ENCODE measurements around the gene DHX9. TPM values are rescaled to one million over a fixed set of nuclear protein-coding genes. Genes with fewer than 3 reads are reported as not detected.

DHX9 gene
- total RNA-seq, 1 experiment from 2014 or later, result 263 TPM

DNA sequence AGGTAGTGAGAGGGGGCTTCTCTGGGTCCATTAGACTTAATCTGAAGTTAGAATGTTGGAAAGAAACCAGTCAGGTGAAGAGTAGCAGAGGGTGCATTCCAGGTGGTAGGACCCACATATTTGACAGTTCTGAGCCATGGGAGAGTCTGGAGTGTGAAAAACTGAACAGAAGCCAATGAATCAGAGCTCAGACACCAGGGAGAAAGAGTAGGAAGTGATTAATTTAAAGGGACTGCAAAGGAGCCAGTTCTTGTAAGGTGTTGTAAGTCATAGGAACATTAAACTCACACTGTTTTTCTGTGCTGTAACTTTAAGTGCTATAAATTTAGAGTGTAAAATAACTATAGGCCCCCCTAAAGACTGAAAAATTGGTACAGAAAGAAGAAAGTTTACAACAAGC lies 5.9 kb upstream of the DHX9 start:
- CTCF ChIA-PET, result no interaction called here
- Mint-ChIP-seq H3K27me3 (ENCODE audit: unreplicated experiment) (no peaks in the 10 kb centered on the region), H3K36me3 (ENCODE audit: insufficient read depth, unreplicated experiment) (no peaks in the 10 kb centered on the region), H3K27ac (ENCODE audit: unreplicated experiment) (no peak overlapping the region), H3K4me1 (ENCODE audit: low read depth, unreplicated experiment) (peaks cover 4% of the 10 kb centered on the region), H3K9me3 (ENCODE audit: low read depth, unreplicated experiment) (no peaks in the 10 kb centered on the region), H3K4me3 (ENCODE audit: low read depth, unreplicated experiment) (no peak overlapping the region)
- intact Hi-C loops (cut with micrococcal nuclease; ENCODE audit: unreplicated experiment), result no loop called here
- TF ChIP-seq, protein P1, sequence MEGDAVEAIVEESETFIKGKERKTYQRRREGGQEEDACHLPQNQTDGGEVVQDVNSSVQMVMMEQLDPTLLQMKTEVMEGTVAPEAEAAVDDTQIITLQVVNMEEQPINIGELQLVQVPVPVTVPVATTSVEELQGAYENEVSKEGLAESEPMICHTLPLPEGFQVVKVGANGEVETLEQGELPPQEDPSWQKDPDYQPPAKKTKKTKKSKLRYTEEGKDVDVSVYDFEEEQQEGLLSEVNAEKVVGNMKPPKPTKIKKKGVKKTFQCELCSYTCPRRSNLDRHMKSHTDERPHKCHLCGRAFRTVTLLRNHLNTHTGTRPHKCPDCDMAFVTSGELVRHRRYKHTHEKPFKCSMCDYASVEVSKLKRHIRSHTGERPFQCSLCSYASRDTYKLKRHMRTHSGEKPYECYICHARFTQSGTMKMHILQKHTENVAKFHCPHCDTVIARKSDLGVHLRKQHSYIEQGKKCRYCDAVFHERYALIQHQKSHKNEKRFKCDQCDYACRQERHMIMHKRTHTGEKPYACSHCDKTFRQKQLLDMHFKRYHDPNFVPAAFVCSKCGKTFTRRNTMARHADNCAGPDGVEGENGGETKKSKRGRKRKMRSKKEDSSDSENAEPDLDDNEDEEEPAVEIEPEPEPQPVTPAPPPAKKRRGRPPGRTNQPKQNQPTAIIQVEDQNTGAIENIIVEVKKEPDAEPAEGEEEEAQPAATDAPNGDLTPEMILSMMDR (IDR thresholded peaks at IDR 0.05; ENCODE audit: unreplicated experiment), result no peak
- BruUV-seq (replicated peaks), result no TSS peak
- DNase-seq, result no peak

DNA sequence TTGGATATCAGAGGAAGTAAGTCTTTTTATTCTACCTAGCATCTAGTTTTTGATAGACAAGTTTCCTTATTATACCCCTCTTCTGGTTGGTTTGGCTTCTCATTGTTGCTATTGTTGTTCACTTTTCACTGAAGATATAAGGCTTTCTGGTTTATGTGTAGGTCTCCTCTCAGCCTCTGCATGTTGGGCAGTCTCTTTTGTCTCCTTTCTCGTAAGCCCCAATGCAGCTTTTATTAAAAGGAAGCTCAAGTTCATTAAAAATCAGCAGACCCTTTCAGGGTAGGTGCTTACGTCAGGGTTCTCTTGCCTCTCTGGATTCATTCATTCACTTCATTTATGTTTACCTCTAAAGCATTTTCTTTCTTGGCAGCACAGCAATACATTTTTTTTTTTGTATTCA lies 4.8 kb upstream of the DHX9 start:
- H3K27me3 Mint-ChIP-seq (ENCODE audit: unreplicated experiment), result no peaks in the 10 kb centered on the region
- no peak overlapping the region for H3K4me3 Mint-ChIP-seq (ENCODE audit: low read depth, unreplicated experiment)
- CTCF ChIA-PET, result no interaction called here
- H3K9me3 Mint-ChIP-seq (ENCODE audit: low read depth, unreplicated experiment), result no peaks in the 10 kb centered on the region
- DNase-seq, result no peak
- no peak overlapping the region for H3K27ac Mint-ChIP-seq (ENCODE audit: unreplicated experiment)
- TF ChIP-seq, protein P1 (IDR thresholded peaks at IDR 0.05; ENCODE audit: unreplicated experiment), result no peak
- peaks cover 8% of the 10 kb centered on the region for H3K36me3 Mint-ChIP-seq (ENCODE audit: insufficient read depth, unreplicated experiment)
- BruUV-seq (replicated peaks), result no TSS peak
- no peaks in the 10 kb centered on the region for H3K4me1 Mint-ChIP-seq (ENCODE audit: low read depth, unreplicated experiment)
- intact Hi-C loops (cut with micrococcal nuclease; ENCODE audit: unreplicated experiment), result no loop called here

DNA sequence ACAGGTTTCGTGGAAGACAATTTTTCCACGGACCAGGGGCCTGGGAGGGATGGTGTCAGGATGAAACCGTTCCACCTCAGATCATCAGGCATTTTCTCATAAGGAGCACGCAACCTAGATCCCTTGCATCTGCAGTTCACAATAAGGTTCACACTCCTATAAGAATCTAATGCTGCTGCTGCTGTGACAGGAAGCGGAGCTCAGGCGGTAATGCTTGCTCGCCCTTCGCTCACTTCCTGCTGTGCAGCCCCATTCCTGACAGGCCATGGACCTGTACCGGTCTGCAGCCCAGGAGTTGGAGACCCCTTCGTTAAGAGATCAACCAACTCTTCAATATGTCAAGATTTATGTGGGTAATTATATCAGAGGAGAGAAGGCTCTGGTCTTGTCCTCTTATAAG lies 3.3 kb upstream of the DHX9 start:
- DNase-seq, result no peak
- no peak overlapping the region for H3K27ac Mint-ChIP-seq (ENCODE audit: unreplicated experiment)
- H3K4me1 Mint-ChIP-seq (ENCODE audit: low read depth, unreplicated experiment), result no peaks in the 10 kb centered on the region
- no peaks in the 10 kb centered on the region for H3K9me3 Mint-ChIP-seq (ENCODE audit: low read depth, unreplicated experiment)
- CTCF ChIA-PET, result no interaction called here
- BruUV-seq (replicated peaks), result no TSS peak
- no peak overlapping the region for H3K4me3 Mint-ChIP-seq (ENCODE audit: low read depth, unreplicated experiment)
- intact Hi-C loops (cut with micrococcal nuclease; ENCODE audit: unreplicated experiment), result no loop called here
- TF ChIP-seq, protein P1 (IDR thresholded peaks at IDR 0.05; ENCODE audit: unreplicated experiment), result no peak
- no peaks in the 10 kb centered on the region for H3K27me3 Mint-ChIP-seq (ENCODE audit: unreplicated experiment)
- peaks cover 22% of the 10 kb centered on the region for H3K36me3 Mint-ChIP-seq (ENCODE audit: insufficient read depth, unreplicated experiment)

DNA sequence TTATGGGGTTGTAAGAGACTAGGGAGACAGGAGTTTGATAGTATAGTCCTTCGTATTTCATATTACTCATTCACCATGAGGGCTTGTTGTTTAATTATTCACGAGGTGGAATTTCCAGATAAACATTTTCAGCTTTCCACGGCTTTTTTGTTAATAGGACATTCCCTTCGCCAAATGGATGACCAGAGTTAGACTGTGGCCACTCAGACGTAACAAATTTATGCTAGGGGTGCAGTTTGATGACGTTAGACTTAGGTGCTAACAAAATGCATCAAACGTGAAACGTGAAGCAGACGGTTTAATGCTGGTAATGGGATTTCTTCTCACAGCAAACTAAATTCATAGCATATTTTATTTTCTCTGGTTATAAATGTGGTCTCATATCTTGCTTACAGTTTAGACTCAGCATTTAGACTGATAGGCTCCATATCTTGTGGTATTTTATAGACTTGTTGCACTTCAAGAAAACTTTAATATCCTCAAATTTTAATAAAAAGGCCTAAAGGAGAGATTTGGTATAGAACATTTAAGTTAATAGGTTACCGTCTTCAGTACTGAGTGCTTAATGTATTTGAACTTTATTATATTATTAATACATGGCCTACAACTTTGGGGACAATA lies 2.3 kb downstream of the DHX9 start:
- H3K9me3 Mint-ChIP-seq (ENCODE audit: low read depth, unreplicated experiment), result no peaks in the 10 kb centered on the region
- no peaks in the 10 kb centered on the region for H3K27me3 Mint-ChIP-seq (ENCODE audit: unreplicated experiment)
- peak overlapping the region; percentile 90 for H3K4me3 Mint-ChIP-seq (ENCODE audit: low read depth, unreplicated experiment)
- TSS peak; percentile 17 for BruUV-seq (replicated peaks)
- CTCF ChIA-PET, result no interaction called here
- intact Hi-C loops (cut with micrococcal nuclease; ENCODE audit: unreplicated experiment), result loop anchor here (2.0 to 10.0 kb wide), 2 partner anchors 13 to 203 kb away; no protein-coding TSS in a partner anchor
- H3K27ac Mint-ChIP-seq (ENCODE audit: unreplicated experiment), result peak overlapping the region; percentile 94
- peaks cover 15% of the 10 kb centered on the region for H3K4me1 Mint-ChIP-seq (ENCODE audit: low read depth, unreplicated experiment)
- TF ChIP-seq, protein P1 (IDR thresholded peaks at IDR 0.05; ENCODE audit: unreplicated experiment), result no peak
- DNase-seq, result peak; percentile 21
- H3K36me3 Mint-ChIP-seq (ENCODE audit: insufficient read depth, unreplicated experiment), result peaks cover 77% of the 10 kb centered on the region
